Upper lobe of left lung (tissue), 4 donors: ENCODE measurements around the gene CHMP4A.

Experiments
- POLR2A ChIP-seq, 4 donors: fragments of 450-650 bp; IDR thresholded peaks; one replicate each; pipeline ENCODE4 v1.5.1; 2016 to 2017; ENCODE audit warnings: antibody characterized with exemption in 4 of 4, mild to moderate bottlenecking in 2 of 4
- POLR2AphosphoS5 ChIP-seq, 2 donors: sonication (generic); formaldehyde crosslinking; IDR thresholded peaks; one replicate each; pipeline ENCODE4 v1.5.1; 2017; ENCODE audit warnings: antibody characterized with exemption in 2 of 2
- TF ChIP-seq, protein P1 (sequence below), 6 experiments: fragments of 450-650 bp in 4 of 6; fragments of 200-600 bp in 2 of 6; sonication (generic) in 2 of 6; IDR thresholded peaks; one replicate each; pipeline ENCODE4 v1.5.1; 2016 to 2019; ENCODE audit warnings: antibody characterized with exemption in 6 of 6

DNA sequence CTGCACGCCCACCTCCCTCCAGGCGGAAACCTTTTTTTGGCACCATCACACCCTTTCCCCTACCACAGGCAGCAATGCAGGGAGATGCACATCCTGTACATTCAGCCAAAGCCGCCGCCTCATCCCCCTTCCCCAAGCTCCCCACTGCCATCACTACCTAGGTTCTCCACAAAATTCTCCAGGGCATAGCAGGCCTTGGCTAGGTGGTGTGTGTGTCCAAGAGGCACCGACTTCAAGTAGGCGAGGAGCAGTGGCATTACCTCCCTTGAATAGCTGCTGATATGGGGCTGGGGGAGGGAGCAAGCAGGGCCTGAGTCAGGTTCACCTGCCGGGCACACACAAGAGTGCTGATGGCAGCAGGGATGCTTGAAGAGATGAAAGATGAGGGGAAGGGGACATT lies 28.3 kb downstream of the CHMP4A start:
- TF ChIP-seq POLR2AphosphoS5 (IDR thresholded peaks at IDR 0.05): no peak
- TF ChIP-seq POLR2A (IDR thresholded peaks at IDR 0.05): no peak
- TF ChIP-seq, protein P1, sequence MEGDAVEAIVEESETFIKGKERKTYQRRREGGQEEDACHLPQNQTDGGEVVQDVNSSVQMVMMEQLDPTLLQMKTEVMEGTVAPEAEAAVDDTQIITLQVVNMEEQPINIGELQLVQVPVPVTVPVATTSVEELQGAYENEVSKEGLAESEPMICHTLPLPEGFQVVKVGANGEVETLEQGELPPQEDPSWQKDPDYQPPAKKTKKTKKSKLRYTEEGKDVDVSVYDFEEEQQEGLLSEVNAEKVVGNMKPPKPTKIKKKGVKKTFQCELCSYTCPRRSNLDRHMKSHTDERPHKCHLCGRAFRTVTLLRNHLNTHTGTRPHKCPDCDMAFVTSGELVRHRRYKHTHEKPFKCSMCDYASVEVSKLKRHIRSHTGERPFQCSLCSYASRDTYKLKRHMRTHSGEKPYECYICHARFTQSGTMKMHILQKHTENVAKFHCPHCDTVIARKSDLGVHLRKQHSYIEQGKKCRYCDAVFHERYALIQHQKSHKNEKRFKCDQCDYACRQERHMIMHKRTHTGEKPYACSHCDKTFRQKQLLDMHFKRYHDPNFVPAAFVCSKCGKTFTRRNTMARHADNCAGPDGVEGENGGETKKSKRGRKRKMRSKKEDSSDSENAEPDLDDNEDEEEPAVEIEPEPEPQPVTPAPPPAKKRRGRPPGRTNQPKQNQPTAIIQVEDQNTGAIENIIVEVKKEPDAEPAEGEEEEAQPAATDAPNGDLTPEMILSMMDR (IDR thresholded peaks at IDR 0.05): no peak
